ENCODE results near the gene TRAPPC12.

The TRAPPC12 gene

DNA sequence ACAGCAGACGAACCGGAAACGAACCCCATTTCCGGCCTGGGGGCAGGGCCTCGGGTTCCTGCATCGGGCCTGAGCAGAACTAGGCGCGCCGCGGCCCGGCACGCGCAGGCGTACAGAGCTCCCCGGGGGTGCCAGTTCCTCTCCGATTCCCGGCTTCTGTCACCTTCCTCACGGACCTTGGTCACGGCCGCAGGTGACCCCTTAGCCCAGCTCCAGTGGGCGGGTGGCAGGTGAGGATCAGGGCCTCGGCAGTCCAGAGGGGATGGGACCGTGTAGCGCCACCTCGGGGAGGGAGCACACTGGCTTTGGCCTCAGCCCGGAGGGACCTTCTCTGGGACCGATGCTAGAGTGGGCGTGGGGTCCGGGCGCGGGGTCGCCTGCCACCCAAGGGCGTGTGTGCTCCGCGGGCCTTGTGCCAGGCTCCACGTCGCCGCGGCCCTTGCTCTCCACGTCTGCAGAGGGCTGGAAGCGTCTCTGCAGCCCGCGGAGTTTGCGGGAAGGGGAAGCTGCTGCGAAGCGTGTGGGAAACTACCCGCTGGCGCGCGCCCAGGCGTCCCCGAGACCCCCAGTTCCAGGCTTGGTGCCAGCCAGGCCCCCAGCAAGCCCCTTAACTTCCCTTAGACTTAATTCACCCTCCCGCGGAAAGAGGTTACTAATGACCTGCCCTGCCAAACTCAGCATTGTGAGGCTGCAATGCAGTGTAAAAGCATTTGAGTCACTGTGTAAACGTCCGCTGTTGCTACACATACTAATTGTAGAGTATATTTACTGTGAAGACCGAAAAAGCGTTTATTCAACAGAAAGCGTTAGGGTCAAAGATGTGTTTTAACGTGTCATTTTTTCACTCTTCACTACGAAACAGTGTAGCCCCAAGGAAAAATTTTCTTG, at the start of gene TRAPPC12:
TRAPPC12 (plus strand) TSS at position 48 of the 888 bp plus-strand sequence. CDS start 7,930 bp downstream, outside the sequence.
- peak; percentile 87 for DNase-seq (ENCODE audit: low spot score)

- DNase-seq (ENCODE audit: low spot score), result no peak
Measured at GRCh38 chr2:3332133-3332532, 47.4 kb upstream of the TRAPPC12 start.

- DNase-seq (ENCODE audit: low spot score), result no peak
Measured at GRCh38 chr2:3334392-3335345, 44.8 kb upstream of the TRAPPC12 start.

DNA sequence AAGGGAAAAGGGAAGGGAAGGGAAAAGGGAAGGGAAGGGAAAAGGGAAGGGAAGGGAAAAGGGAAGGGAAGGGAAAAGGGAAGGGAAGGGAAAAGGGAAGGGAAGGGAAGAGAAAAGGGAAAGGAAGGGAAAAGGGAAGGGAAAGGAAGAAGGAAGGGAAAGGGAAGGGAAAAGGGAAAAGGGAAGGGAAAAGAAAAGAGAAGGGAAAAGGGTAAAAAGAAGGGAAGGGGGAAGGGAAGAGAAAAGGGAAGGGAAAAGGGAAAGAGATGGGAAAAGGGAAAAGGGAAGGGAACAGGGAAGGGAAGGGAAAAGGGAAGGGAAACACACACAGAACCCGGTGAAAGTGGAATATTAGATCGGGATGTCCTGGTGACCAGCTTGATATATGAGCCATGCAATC, 42.6 kb upstream of the TRAPPC12 start:
- no peak for DNase-seq (ENCODE audit: low spot score)

GRCh38 chr2:3338340-3338739, 41.2 kb upstream of the TRAPPC12 start:
- no peak for DNase-seq (ENCODE audit: low spot score)

GRCh38 chr2:3340144-3340543, 39.4 kb upstream of the TRAPPC12 start:
- DNase-seq (ENCODE audit: low spot score), result no peak

GRCh38 chr2:3341336-3341735, 38.2 kb upstream of the TRAPPC12 start:
- no peak for DNase-seq (ENCODE audit: low spot score)

DNA sequence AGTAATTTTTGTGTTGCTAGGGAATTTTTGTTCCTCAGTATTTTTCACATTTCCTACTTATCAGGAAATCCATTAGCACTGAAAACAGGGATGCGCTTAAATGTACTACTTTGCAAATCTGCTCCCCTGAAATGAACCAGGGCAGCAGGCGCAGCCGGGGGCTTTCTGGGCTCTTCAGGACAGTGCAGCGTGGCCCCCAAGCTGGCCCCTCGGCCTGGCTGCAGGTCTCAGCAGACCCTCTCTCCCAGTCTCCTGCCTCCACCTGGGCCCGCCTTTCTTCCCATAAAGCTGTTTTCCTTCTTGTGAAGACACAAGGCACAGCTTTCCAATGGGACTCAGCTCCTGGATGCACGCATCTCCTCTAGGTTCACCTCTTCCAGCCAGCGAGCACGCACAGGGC, 37.2 kb upstream of the TRAPPC12 start:
- no peak for DNase-seq (ENCODE audit: low spot score)

GRCh38 chr2:3343012-3343411, 36.5 kb upstream of the TRAPPC12 start:
- DNase-seq (ENCODE audit: low spot score), result no peak

DNA sequence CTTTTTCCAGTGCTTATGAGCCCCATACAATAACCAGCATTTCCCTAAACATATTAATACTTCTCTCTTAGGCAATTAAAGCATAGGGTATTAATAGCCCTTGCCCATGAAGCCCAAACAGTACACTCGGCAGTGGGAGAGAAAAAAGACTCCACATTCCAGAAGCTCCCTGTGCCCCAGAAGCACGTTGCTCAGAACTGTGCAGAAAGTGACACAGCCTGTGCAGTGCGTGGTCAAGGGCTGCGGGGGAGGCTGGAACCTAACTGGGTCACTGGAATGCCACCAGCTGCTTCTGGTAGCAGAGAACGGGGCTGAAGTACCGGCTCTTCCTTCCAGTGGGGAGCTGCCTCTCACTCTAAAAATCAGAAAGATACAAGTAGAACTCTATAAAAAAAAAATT, 34.6 kb upstream of the TRAPPC12 start:
- DNase-seq (ENCODE audit: low spot score), result no peak

GRCh38 chr2:3345621-3346020, 33.9 kb upstream of the TRAPPC12 start:
- no peak for DNase-seq (ENCODE audit: low spot score)

- peak; percentile 5 for DNase-seq (ENCODE audit: low spot score)
Measured at GRCh38 chr2:3348767-3349166, 30.7 kb upstream of the TRAPPC12 start.

DNA sequence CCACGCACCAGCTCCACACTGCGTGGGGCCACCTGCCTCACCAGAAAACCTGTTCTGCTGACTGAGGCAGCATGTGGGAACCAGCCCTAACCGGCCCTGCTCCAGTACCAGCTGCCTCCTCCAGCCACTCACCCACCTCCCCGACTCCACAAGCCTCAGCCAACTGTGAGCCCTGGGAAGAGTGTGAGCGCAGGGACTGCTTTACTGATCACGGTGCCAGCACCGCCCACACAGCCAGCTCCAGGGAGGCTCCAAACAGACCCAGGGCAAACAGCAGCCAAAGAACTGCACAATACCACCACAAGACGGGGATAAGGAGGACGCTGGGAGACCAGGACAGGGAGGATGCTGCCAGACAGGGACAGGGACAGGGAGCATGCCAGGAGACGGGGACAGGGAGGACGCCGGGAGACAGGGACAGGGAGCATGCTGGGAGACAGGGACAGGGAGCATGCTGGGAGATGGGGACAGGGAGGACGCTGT, 30.2 kb upstream of the TRAPPC12 start:
- peak; percentile 31 for DNase-seq (ENCODE audit: low spot score)

DNA sequence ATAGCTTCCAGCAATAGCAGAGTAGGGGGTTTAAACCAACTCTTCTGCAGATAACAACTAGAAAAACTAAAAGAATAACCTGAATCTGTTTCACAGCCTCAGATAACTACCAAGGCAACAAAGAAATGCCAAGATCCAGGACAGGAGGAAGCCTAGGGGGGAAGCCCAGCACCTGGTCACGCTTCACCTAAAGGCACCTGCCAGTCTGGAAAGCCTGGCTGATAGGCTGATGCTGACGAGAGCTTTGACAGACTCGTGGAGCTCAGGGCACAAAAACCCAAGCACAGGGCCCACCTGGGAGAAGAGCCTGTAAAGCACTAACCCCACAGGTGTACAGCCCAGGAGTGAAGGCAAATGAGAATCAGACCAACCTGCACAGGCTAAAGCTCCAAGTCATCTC, 24.5 kb upstream of the TRAPPC12 start:
- DNase-seq (ENCODE audit: low spot score), result no peak

GRCh38 chr2:3355951-3356569, 23.4 kb upstream of the TRAPPC12 start:
- DNase-seq (ENCODE audit: low spot score), result no peak

DNA sequence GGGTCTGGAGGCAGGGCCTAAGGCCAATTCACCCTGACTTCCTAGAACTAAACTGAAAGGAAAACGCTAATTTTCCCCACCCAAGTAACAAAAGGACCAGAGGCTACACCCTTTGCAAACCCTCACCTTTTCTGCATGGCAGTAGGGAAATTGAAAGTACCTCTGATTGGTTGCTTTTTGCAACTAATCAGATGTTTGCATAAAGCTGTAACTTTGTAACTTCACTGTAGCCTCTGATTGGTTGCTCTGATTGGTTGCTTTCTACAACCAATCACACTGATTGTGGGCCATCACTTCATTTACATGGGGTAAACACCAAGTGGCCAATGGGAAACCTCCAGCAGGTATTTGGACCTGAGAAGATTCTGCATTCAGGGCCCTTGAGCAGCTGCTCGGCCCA, 22.7 kb upstream of the TRAPPC12 start:
- DNase-seq (ENCODE audit: low spot score), result no peak

GRCh38 chr2:3357446-3357845, 22.0 kb upstream of the TRAPPC12 start:
- peak; percentile 17 for DNase-seq (ENCODE audit: low spot score)

- DNase-seq (ENCODE audit: low spot score), result no peak
Measured at GRCh38 chr2:3357926-3358325, 21.6 kb upstream of the TRAPPC12 start.

DNA sequence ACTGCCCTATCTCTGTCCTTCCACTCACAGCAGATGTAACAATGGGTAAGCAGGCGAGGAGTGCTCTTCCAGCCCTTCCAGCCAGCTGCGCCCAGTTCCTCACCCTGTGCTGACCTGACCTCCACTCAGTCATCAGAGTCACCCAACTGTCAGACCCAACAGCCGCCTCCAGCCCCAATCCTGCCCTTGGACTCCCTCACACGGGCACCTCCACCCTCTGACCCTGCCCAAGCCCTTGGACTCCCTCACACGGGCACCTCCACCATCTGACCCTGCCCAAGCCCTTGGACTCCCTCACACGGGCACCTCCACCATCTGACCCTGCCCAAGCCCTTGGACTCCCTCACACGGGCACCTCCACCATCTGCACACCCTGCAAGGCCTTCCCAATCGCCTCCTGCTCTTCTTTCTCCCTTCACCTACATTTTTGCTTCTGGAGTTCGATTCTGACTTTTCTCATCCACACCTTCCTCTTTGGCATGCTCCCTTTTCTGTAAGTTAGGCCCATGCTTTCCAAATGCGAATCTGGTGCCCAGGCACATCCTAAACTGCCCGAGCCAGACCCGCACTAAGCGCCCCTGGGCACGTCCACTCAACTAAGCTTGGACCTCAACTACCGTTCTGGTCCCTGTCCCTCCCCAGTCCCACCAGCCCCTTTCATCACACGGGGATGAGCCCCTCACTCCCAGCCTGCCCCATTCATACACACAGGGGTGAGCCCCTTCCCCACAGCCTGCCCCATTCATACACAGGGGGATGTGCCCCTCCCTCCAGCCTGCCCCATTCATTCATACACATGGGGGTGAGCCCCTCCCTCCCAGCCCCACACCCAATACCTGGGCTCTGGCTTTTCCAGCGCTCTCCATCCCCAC, 17.7 kb upstream of the TRAPPC12 start:
- DNase-seq (ENCODE audit: low spot score), result no peak

DNA sequence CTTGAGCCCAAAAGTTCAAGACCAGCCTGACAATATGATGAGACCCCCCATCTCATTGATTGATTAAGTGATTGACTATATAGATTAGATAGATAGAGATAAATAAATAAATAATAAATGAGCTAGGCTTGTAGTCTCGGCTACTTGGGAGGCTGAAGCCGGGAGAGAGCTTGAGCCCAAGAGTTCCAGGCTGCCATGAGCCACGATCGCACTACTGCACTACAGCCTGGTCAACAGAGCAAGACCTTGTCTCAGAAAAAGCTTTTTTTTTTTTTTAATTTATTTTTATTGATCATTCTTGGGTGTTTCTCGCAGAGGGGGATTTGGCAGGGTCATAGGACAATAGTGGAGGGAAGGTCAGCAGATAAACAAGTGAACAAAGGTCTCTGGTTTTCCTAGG, 14.3 kb upstream of the TRAPPC12 start:
- DNase-seq (ENCODE audit: low spot score), result no peak

- no peak for DNase-seq (ENCODE audit: low spot score)
Measured at GRCh38 chr2:3368261-3368722, 11.2 kb upstream of the TRAPPC12 start.

Data from pons (tissue), 1 donor.